Inflammatory macrophage treated with lipopolysaccharide for 1 hour (primary cell): Measurements from ENCODE around the gene NFATC4.
"Not testable (repeated sequence)": the region's sequence is repeated elsewhere in the genome, so short reads cannot be mapped to it uniquely, and the experiment has no call there.

Experiments
- DNase-seq, 2 donors: peaks; one replicate each; pipeline ENCODE4 v3.0.0-alpha.2; 2020 to 2022

Gene NFATC4

DNA sequence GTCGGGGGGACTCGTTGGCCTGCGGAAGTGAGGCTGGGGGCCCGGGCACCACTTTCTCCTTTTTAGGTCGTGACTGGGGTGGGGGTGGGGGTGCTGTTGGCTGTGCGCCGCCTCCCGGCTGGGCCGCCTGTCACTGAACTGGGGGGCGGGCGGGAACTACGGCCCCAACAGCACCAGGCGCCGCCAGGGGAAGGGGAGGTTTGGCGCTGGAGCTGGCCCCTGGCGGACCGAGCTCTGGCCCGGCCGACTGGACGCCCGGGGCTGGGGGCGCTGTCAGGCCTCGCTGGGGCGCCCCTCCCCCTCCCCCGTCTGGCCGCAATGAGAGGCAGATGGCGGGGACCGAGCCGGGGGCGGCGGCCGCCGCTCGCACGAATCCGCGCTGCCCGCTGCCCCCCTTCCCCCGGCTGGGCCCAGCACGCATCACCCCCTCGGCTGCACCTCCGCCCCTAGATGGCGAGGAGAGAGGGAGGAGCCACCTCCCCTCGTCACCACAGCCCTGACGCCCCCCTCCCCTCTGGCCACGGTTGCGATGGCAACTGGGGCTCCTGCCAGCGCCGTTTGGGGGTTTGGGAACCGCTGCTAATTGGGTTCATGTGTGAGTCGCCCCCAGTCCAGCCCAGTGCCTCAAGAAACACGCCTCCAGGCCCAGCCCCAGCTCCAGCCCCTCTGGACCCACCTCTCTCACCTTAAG lies 723 bp downstream of the NFATC4 start:
- no peak for DNase-seq

DNA sequence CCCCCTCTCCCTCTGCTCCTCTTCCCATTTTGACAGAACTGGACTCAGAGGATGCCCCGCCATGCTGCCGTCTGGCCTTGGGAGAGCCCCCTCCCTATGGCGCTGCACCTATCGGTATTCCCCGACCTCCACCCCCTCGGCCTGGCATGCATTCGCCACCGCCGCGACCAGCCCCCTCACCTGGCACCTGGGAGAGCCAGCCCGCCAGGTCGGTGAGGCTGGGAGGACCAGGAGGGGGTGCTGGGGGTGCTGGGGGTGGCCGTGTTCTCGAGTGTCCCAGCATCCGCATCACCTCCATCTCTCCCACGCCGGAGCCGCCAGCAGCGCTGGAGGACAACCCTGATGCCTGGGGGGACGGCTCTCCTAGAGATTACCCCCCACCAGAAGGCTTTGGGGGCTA lies 1.5 kb downstream of the NFATC4 start:
- DNase-seq = no peak

DNA sequence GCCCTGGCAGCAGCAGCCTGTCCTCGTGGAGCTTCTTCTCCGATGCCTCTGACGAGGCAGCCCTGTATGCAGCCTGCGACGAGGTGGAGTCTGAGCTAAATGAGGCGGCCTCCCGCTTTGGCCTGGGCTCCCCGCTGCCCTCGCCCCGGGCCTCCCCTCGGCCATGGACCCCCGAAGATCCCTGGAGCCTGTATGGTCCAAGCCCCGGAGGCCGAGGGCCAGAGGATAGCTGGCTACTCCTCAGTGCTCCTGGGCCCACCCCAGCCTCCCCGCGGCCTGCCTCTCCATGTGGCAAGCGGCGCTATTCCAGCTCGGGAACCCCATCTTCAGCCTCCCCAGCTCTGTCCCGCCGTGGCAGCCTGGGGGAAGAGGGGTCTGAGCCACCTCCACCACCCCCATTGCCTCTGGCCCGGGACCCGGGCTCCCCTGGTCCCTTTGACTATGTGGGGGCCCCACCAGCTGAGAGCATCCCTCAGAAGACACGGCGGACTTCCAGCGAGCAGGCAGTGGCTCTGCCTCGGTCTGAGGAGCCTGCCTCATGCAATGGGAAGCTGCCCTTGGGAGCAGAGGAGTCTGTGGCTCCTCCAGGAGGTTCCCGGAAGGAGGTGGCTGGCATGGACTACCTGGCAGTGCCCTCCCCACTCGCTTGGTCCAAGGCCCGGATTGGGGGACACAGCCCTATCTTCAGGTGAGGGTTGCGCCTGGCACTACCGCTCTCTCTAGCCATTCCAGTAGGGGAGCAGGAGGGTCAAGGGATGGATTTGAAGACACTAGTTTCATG lies 2.1 kb downstream of the NFATC4 start:
- no peak for DNase-seq

DNA sequence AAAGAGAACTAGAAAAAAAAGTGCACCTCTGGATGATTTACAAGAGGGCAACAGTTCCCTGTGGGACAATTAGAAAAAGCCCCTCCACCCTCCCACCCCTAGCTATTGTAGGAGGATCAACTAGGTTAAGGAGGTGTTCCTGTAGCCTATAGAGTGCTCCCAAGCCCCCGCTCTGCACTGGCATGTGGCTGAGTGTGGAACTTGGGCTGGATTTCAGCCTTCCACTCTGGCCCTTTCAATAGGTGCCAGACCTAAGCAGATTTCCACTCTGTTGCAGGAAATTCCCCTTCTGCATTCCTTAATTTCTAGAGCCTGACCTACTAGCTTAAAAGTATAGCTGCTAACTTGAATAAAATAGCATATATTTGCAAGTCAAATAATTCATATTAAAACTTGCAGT lies 2.8 kb downstream of the NFATC4 start:
- DNase-seq = no peak

DNA sequence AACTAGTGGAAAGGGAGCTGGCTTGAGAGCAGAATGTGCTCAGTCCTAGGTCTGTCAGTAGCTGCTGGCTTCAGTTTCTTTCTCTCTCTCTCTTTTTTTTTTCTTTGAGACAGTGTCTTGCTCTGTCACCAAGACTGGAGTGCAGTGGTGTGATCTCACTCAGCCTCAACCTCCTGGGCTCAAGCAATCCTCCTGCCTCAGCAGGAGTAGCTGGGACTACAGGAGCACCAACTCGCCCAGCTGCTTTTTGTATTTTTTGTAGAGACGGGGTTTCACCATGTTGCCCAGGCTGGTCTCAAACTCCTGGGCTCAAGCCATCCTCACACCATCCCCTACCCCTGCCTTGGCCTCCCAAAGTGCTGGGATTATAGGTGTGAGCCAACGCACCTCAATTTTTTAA lies 3.6 kb downstream of the NFATC4 start:
- DNase-seq = not testable (repeated sequence)

DNA sequence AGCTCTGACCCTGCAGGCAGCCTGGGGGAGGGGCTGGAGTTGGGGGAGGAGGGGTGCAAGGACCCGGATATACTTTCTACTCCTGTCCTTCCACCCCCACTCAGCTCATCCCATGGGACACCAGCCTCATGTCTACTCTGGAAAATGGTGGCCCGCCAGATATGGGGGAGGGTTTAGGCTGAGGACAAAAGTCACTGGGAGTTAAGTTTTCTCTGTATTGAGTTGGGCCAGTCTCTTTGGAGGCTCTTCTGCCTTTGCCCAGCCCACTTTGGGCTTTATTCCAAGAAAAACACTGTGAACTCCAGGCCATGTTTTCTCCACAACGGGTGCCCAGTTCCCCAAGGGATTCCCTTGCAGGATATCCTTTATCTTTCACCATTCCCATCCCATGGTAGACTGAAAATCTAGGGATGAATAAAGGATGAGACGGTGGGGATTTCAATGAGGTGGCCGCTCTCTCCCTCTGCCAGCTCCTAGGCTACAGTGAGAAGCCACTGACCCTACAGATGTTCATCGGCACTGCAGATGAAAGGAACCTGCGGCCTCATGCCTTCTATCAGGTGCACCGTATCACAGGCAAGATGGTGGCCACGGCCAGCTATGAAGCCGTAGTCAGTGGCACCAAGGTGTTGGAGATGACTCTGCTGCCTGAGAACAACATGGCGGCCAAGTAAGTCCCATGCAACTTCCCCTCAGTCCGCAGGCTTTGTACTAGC lies 4.9 kb downstream of the NFATC4 start:
- no peak for DNase-seq

DNA sequence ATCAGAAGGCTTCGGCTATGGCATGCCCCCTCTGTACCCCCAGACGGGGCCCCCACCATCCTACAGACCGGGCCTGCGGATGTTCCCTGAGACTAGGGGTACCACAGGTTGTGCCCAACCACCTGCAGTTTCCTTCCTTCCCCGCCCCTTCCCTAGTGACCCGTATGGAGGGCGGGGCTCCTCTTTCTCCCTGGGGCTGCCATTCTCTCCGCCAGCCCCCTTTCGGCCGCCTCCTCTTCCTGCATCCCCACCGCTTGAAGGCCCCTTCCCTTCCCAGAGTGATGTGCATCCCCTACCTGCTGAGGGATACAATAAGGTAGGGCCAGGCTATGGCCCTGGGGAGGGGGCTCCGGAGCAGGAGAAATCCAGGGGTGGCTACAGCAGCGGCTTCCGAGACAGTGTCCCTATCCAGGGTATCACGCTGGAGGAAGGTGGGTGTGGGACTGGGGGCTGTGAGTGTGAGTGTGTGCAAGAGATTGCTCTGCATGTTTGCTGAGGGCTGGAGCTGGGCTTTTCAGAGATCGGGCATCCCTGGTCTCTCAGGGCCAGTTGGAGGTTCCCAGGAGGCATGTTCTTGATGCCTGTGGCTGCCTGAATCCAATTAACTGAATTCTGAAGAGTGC lies 8.6 kb downstream of the NFATC4 start:
- no peak for DNase-seq

DNA sequence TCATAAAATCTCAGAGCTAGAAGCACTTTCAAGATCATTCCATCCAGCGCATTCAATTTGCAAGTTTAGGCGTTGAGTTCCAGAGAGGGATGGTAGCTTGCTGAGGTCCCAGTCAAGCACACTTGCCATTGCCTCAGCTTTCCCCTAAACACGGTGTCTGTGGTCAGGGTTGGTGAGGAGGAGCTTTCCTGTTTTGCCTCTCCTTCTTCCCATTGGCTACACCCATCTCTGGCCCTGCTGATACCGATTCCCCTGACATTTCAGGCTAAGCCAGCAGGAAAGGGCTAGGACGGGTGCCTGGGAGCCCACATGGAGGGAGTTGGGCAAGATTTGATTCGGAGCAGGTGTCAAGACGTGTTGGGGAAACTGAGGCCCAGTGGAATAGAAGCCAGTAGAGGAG lies 9.1 kb downstream of the NFATC4 start:
- no peak for DNase-seq

DNA sequence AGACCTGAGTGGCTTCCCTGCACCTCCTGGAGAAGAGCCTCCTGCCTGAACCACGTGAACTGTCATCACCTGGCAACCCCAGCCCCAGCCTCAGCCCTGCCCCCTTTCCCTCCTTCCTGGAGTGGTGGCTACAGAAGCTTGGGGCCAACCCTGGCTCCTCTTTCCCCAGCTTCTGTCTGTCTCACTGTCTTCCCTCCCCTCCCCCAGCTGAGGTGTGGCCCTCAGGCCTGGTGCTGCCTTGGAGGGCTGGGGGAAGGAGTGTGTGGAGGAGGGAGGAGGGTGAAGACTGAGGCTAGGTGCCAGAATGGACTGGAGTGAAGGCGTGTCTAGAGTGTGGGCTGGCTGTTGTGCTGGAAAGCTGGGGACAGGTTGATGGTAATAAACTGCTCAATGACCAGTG lies 9.7 kb downstream of the NFATC4 start:
- DNase-seq = no peak

DNA sequence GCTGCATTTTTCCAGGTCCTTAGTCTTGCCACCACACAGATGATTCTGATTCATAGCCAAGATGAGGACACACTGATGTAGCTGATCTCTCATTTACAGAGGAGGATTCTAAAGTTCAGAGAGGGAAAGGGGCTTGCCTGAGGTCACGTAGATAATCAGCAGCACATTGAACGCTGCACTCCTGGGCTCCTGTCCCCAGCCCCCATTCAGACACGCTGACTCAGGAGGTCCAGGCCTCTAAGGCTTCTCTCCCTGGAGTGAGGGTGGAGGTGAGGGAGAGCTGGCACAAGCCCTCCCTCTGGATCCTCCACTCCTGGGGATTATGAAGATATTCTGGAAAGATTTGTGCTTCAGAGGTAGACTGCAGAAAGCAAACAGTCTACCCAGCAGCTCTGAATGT lies 10.3 kb downstream of the NFATC4 start:
- DNase-seq = no peak

DNA sequence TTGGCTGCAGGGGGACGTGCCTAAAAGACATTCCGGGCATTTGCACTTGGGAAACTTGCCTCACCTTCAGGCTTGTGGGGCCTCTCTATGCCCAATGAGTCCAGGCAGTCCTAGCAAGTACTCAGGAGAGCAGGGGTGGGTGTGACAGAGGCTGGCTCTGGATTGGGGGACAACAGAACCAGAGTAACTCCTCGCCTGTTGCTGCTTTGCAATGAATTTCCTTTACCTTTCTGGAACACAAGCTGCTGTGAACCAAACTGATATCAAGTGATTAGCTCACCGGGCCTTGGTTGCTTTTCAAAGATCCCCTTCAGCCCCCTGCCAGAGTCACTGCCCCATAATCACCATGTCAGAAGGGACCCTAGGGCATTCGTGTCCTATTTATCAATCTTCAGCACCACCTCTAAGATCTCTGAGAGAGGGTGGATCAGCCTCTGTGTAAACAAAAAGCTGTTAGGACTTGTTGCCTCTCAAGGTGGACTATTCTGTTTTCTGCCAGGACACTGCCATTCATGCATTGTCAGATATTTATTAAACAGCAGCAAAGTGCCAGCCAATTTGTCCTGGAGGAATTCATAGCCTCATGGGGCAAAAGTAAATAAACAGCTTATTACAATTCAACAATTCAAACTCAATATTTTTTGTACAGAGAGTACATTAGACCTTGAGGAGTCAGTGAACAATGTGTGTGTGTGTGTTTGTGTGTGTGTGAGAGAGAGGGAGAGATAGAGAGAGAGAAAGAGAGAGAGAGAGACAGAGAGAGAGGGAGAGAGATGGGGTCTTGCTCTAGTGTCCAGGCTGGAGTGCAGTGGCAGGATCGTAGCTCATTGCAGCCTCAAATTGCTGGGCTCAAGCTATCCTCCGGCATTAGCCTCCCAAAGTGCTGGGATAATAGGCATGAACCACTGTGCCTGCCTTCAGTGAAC lies 11.3 kb downstream of the NFATC4 start:
- no peak for DNase-seq

DNA sequence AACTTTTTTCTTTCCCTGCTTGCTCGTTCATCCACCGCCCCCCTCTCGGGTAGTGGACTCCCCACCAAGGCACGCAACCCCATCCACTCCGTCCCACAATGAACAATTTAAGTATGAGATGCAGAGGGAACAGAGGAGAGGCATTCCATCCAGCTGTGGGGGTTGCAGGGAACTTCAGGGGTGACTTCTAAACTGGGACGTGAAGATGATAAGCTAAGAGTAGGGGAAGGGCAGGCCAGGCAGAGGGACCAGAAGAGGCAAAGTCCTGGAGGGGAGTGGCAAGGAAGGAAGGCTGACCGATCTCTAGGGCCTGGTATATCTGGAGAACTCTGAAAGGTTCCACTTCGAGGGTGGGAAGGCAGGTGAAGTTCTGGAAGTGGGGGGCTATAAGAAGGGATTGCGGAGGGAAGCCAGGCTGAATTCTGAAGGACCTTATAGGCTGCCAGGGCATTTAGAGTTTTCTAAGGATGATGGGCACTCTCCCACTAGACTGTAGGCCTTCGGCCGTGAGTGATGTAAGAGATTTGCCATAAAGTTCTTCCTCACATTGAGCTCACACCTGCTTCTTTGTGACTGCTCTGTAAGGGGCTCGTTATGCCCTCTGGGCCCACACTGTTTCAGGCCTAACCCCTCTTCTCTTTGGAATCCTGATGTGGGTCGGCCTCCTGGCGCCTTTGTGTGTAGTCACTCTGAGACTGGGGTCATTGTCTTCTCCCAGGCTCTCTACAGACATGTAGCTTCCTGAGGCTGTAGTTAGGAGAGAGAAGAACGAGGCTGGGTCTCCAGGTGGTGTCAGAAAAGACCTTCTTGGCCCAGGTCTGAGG lies 12.1 kb downstream of the NFATC4 start:
- DNase-seq = no peak

DNA sequence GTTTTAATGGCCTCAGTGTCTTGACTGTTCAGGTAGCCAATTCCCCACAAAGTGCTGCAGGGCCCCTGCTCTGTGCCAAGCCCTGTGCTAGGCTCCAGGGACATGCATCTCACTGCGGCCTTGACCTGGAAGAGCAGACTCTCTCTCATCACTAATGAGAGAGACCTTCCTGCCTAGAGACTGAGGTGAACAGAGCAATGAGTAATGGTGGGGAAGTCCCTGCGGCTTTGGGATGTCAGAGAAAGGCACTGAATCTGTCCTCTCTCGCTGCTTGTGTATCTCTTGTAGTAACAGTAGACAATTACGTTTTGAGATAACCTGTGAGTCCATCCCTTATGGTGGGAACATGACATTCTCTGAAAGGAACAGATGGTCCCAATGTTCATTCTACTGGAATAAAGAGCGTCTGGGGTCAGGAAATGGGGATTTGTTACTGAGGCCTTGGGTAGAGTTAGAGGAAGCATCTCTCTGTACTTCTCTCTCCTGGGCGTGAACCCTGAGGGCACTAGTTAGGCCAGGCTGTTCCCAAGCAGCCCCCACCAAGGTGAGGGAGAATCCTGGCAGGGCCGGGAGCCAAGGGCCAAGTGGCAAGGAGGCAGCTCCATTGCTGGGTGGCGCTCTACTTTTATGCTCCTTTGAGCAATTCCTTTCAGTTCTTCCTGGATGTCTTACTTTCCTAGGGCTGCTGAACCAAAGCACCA lies 13.5 kb downstream of the NFATC4 start:
- no peak for DNase-seq

DNA sequence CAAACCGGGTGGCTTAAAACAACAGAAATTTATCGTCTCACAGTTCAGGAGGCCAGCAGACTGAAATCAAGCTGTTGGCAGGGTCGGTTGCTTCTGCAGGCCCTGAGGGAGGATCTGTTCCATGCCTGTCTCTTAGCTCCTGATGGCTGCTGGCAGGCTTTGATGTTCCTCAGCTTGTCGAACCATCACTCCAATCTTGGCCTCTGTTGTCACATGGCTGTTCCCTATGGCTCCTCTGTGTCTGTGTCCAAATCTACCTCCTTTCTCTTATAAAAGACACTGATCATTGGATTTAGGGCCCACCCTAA lies 14.0 kb downstream of the NFATC4 start:
- no peak for DNase-seq

DNA sequence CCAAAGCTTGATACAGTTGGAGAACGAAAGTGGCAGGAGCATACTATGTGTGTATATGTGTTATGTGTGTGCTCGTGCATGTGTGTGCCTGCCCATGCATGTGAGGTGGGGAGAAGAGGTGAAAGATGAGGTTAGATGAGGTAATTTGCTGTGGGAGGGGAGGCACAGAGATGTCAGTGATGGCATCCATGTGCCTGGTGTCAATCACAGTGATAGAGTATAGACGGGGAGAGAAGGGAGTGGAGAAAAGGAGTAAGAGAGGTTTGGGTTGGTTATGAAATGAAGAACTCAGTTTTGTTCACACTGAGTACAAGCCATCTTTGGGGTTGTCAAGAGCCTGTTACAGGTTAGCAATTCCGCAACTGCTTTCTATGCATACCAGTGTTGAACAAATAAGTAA lies 16.2 kb downstream of the NFATC4 start:
- DNase-seq = no peak

DNA sequence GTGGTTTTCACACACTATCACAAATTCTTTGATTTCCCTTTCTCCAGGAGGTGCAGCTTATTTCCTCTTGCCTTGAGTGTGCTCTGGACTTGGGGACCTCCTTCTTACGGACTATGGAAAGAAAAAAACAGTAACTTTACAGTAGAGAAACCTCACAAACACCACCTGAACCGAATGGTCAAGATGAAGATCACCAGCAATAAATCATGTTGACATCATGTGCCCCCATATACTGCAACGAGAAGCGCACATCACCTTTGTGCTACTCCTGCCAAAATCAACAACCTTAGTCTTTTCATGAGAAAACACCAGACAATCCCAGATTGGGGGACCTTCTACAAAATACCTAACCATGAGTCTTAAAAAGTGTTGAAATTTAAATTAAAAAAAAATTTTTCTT lies 17.5 kb downstream of the NFATC4 start:
- no peak for DNase-seq

DNA sequence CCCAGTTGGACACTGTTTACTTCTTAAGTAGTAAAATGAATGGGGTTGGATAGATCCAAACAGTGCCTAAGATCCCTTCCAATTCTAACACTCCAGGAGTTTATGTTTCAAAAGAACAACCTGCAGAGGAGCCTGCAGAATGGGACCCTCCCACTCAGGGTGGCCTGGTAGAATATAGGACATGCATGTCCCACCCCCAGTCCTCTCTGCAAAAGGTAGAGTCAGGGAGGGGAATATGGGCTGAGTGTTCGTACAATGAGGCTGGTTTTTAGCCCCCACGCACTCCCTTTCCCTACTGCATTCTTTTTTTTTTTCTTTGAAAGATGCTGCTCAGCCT lies 19.0 kb downstream of the NFATC4 start:
- no peak for DNase-seq

DNA sequence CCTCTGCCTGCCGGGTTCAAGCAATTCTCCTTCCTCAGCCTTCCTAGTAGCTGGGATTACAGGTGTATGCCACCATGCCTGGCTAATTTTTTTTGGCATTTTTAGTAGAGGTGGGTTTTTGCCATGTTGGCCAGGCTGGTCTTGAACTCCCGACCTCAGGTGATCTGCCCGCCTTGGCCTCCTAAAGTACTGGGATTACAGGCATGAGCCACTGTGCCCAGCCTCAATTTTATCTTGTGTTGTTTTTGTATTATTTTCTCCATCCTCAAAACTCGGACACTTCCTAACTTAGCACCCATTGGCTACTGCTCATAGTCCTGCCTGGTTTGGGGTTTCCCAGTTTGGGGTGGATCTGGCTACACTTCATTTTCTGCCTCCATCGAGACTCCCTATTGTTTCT lies 19.6 kb downstream of the NFATC4 start:
- not testable (repeated sequence) for DNase-seq

DNA sequence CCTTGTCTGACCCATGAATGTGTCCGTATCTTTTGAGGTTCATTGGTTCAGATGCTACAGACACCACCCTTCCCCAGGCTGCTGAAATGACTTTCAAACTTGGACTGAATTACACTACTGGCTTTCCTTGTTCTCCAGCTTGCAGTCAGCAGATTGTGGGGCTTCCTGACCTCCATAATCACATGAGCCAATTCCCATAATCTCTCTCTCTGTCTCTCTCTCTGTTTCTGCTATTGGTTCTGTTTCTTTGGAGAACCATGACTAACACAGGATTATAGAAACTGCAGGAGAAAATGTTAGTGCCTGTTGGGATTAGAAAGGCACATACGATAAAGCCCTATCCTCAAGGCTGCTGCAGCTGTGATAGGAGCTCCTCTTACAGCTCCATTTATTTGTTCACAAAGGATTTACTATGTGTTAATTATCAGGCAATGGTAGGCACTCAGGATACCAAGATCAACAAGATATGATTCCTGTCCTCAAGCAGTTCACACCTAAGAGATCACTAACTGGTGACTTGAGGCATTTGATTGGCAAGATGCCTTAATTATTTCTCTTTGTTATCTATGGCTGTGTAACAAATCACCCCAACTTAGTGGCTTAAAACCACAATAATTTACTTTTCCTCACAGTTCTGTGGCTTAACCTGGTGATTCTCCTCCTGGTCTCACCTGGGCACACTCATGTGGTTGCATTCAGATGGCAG lies 20.6 kb downstream of the NFATC4 start:
- DNase-seq = no peak

DNA sequence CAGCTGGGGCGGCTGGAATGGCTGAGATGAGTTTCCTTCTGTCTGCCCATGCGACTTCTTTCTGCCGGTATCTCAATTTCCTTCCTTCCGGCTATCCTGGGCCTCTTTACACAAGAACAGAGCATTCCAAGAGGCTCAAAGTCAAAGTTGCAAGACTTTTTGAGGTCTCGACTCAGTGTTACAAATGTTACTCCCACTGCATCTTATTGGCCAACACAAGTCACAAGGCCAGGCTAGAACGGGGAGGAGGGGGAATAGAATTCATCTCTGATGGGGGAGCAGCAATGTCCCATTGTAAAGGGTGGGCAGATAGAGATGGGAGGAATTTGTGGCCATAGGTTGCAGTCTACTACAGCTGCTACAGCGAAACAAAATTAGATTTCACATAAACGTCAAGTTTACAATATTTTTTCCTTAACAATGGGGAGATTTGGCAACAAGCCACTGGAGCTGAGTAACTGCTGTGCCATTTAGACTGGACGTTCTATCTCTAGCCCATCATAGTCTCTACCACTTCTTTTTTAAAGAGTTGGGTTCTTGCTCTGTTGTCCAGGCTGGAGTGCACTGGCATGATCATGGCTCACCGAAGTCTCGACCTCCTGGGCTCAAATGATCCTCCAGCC lies 21.4 kb downstream of the NFATC4 start:
- no peak for DNase-seq
